Measurements from ENCODE around the gene GPD1. TPM values are rescaled to one million over a fixed set of nuclear protein-coding genes. Genes with fewer than 3 reads are reported as not detected.

Gene GPD1
- total RNA-seq, 1 donor from 2014 or later: 32.2 TPM

- intact Hi-C loops (cut with DNase I): no loop called here
- peak; percentile 4 for ATAC-seq
- no peak for DNase-seq (ENCODE audit: low spot score)
Observed at GRCh38 chr12:50087995-50088394, 15.8 kb upstream of the GPD1 start.

GRCh38 chr12:50088577-50089335, 15.1 kb upstream of the GPD1 start:
- DNase-seq (ENCODE audit: low spot score): no peak
- ATAC-seq: peak; percentile 22
- intact Hi-C loops (cut with DNase I): no loop called here

GRCh38 chr12:50089730-50090129, 14.1 kb upstream of the GPD1 start:
- no peak for DNase-seq (ENCODE audit: low spot score)
- intact Hi-C loops (cut with DNase I): no loop called here
- no peak for ATAC-seq

- ATAC-seq (no peak), DNase-seq (ENCODE audit: low spot score) (no peak)
- intact Hi-C loops (cut with DNase I): no loop called here
Observed at GRCh38 chr12:50090391-50090790, 13.4 kb upstream of the GPD1 start.

GRCh38 chr12:50097952-50098351, 5.9 kb upstream of the GPD1 start:
- intact Hi-C loops (cut with DNase I): no loop called here
- no peak for ATAC-seq
- DNase-seq (ENCODE audit: low spot score): no peak

GRCh38 chr12:50099302-50100008, 4.4 kb upstream of the GPD1 start:
- no peak for DNase-seq (ENCODE audit: low spot score)
- no peak for ATAC-seq

GRCh38 chr12:50100561-50100960, 3.2 kb upstream of the GPD1 start:
- no peak for ATAC-seq
- intact Hi-C loops (cut with DNase I): no loop called here

More at GRCh38 chr12:50099302-50100008, 4.4 kb upstream of the GPD1 start:
- intact Hi-C loops (cut with DNase I): no loop called here

GRCh38 chr12:50101663-50102062, 2.1 kb upstream of the GPD1 start:
- intact Hi-C loops (cut with DNase I): no loop called here
- no peak for ATAC-seq
- no peak for DNase-seq (ENCODE audit: low spot score)

More at GRCh38 chr12:50100561-50100960, 3.2 kb upstream of the GPD1 start:
- DNase-seq (ENCODE audit: low spot score): no peak

GRCh38 chr12:50102131-50102531, 1.7 kb upstream of the GPD1 start:
- ATAC-seq (no peak), DNase-seq (ENCODE audit: low spot score) (no peak)
- intact Hi-C loops (cut with DNase I): no loop called here

- intact Hi-C loops (cut with DNase I): no loop called here
- ATAC-seq (peak; percentile 69), DNase-seq (ENCODE audit: low spot score) (no peak)
Observed at GRCh38 chr12:50102646-50103309, 1.0 kb upstream of the GPD1 start.

- DNase-seq (ENCODE audit: low spot score) (no peak), ATAC-seq (no peak)
- intact Hi-C loops (cut with DNase I): no loop called here
Observed at GRCh38 chr12:50103351-50103750, 457 bp upstream of the GPD1 start.

GRCh38 chr12:50104417-50105366, 884 bp downstream of the GPD1 start:
- ATAC-seq: peak; percentile 36
- no peak for DNase-seq (ENCODE audit: low spot score)
- intact Hi-C loops (cut with DNase I): no loop called here

- ATAC-seq (no peak), DNase-seq (ENCODE audit: low spot score) (no peak)
- intact Hi-C loops (cut with DNase I): no loop called here
Observed at GRCh38 chr12:50105913-50106450, 2.2 kb downstream of the GPD1 start.

GRCh38 chr12:50106907-50107306, 3.1 kb downstream of the GPD1 start:
- ATAC-seq (no peak), DNase-seq (ENCODE audit: low spot score) (no peak)
- intact Hi-C loops (cut with DNase I): no loop called here

- no peak for DNase-seq (ENCODE audit: low spot score)
- intact Hi-C loops (cut with DNase I): no loop called here
- no peak for ATAC-seq
Observed at GRCh38 chr12:50107416-50108268, 3.8 kb downstream of the GPD1 start.

GRCh38 chr12:50109319-50109718, 5.5 kb downstream of the GPD1 start:
- ATAC-seq: no peak

GRCh38 chr12:50110127-50110761, 6.4 kb downstream of the GPD1 start:
- ATAC-seq: no peak
- peak; percentile 76 for DNase-seq (ENCODE audit: low spot score)
- intact Hi-C loops (cut with DNase I): no loop called here

More at GRCh38 chr12:50109319-50109718, 5.5 kb downstream of the GPD1 start:
- intact Hi-C loops (cut with DNase I): no loop called here
- DNase-seq (ENCODE audit: low spot score): no peak
